Gastrocnemius medialis (tissue), 4 donors: ENCODE measurements around the gene RNASEL. TPM values are rescaled to one million over a fixed set of nuclear protein-coding genes. Genes with fewer than 3 reads are reported as not detected.

Experiments used
- ATAC-seq, 2 donors: fragments of 150-250 bp; one replicate each; pipeline ENCODE4 v1.9.1; 2016
- DNase-seq, 2 donors: peaks; one replicate each; pipeline ENCODE4 v3.0.0-alpha.2; 2019
- H3K27ac ChIP-seq, 4 donors: fragments of 200-600 bp; sonication (generic); 1 replicate in 1 of 4; 2 replicates in 3 of 4; pipeline ENCODE4 v1.5.1; 2016 to 2018; ENCODE audit warnings: mild to moderate bottlenecking in 2 of 4, moderate library complexity in 1 of 4
- H3K27me3 ChIP-seq, 3 donors: fragments of 200-600 bp; sonication (generic) in 2 of 3; 1 replicate in 1 of 3; 2 replicates in 2 of 3; pipeline versions ENCODE4 v1.5.1 to v1.6.0; 2016 to 2019; ENCODE audit warnings: mild to moderate bottlenecking in 1 of 3, moderate library complexity in 1 of 3
- H3K36me3 ChIP-seq, 2 donors: fragments of 200-600 bp; sonication (generic) in 1 of 2; one replicate each; pipeline ENCODE4 v1.5.1; 2017 to 2018
- H3K4me1 ChIP-seq, 2 donors: fragments of 200-600 bp; sonication (generic) in 1 of 2; one replicate each; pipeline ENCODE4 v1.5.1; 2016 to 2017; ENCODE audit warnings: mild to moderate bottlenecking in 2 of 2
- H3K4me3 ChIP-seq, 4 donors: fragments of 200-600 bp; sonication (generic) in 3 of 4; 1 replicate in 1 of 4; 2 replicates in 3 of 4; pipeline ENCODE4 v1.5.1; 2016 to 2019; ENCODE audit warnings: mild to moderate bottlenecking in 2 of 4
- H3K9me3 ChIP-seq, 3 donors: fragments of 200-600 bp; sonication (generic) in 2 of 3; 1 replicate in 1 of 3; 2 replicates in 2 of 3; pipeline ENCODE4 v1.5.1; 2016 to 2019
- POLR2A ChIP-seq, 2 donors: fragments of 450-650 bp; IDR thresholded peaks; one replicate each; pipeline ENCODE4 v1.6.1; 2017; ENCODE audit warnings: antibody characterized with exemption in 2 of 2, mild to moderate bottlenecking in 2 of 2, moderate library complexity in 2 of 2
- in situ Hi-C, 4 donors: fragments of 200-750 bp; cut with MboI; loops; one replicate each; pipeline versions ENCODE4 v1.15.0 to v1.8.0; 2017; ENCODE audit warnings: low sequenced_read_pairs in 4 of 4
- intact Hi-C: fragments of 100-400 bp; cut with DNase I; formaldehyde crosslinking; loops from one replicate; pipeline ENCODE4 v1.15.1; 2023; ENCODE audit warnings: low total_unique reads
- total RNA-seq, 4 donors: library from RNA; depleted of rRNA; stranded (reverse); fragments of >200 nt; gene quantifications; one replicate each; pipeline versions ENCODE4 v1.1.0 to v1.2.3, GENCODE V29; 2016
- TF ChIP-seq, protein P1 (sequence below), 5 experiments: fragments of 450-650 bp in 3 of 5; fragments of 200-600 bp in 2 of 5; sonication (generic) in 2 of 5; IDR thresholded peaks in 4 of 5; conservative IDR thresholded peaks in 1 of 5; 1 replicate in 4 of 5; 2 replicates in 1 of 5; pipeline ENCODE4 v1.5.1; 2016 to 2019; ENCODE audit warnings: antibody characterized with exemption in 5 of 5, mild to moderate bottlenecking in 3 of 5, moderate library complexity in 3 of 5

RNASEL gene, protein sequence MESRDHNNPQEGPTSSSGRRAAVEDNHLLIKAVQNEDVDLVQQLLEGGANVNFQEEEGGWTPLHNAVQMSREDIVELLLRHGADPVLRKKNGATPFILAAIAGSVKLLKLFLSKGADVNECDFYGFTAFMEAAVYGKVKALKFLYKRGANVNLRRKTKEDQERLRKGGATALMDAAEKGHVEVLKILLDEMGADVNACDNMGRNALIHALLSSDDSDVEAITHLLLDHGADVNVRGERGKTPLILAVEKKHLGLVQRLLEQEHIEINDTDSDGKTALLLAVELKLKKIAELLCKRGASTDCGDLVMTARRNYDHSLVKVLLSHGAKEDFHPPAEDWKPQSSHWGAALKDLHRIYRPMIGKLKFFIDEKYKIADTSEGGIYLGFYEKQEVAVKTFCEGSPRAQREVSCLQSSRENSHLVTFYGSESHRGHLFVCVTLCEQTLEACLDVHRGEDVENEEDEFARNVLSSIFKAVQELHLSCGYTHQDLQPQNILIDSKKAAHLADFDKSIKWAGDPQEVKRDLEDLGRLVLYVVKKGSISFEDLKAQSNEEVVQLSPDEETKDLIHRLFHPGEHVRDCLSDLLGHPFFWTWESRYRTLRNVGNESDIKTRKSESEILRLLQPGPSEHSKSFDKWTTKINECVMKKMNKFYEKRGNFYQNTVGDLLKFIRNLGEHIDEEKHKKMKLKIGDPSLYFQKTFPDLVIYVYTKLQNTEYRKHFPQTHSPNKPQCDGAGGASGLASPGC
- 1 to 10 TPM in 3 of 4 donors, under 1 TPM in 1; 0.51 to 4.4 (median 2.4) TPM for total RNA-seq

DNA sequence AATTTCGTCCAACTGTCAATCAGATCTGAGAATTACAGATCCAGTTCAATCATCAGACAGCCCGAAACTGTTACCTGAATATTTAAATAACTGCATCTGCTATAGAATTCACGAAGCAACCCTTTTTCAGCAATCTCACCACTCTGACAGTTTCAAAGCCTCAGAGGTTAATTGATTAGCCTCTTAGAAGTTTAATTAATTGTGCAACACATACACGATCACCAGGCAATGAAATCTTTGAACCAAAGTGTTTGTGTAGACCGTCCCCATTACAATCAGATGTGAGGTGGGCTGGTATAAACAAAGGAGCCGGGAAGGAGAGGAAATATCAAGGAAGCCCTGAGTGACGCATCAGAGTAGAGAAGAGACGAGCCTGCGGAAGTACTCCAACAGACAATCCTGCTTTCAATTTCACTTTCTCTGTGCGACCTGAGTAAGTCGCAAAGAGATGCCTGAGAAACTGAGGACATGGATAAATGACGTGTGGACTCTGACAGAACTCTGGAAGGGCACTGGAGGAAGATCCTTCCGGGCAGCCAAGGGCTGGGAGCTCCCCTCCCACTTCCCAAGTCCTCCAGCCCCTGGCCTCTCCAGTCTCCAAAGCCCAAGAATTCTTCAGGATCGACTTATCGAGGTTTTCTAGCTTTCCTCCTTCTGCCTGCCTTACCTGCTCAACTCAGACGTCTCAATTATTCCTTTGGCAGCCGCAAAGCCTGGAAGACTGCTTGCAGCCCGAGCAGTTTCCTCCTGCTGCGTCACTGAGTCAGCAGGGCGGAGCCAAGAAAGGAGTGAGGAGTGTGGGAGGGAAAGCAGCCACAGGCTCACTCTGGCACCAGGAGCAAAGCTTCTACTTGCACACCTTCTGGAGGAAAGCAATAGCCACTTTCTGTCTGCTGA, at the start of gene RNASEL:
Gene RNASEL (minus strand): TSS at position 757 of the 897 bp plus-strand sequence. CDS start 2,450 bp downstream, outside the sequence.
- peak within 1 kb of the TSS; percentile 65 to 77 (median 68) for H3K4me3 ChIP-seq
- no peaks in the 10 kb centered on the region for H3K4me1 ChIP-seq
- peak within 1 kb of the TSS; percentile 76 to 88 (median 85) for H3K27ac ChIP-seq
- intact Hi-C loops (no loop called here), in situ Hi-C loops (loop anchor here in 2 of 4 donors (10.0 to 25.0 kb wide), 2 partner anchors 501 to 504 kb away; no protein-coding TSS in a partner anchor)
- TF ChIP-seq, protein P1, sequence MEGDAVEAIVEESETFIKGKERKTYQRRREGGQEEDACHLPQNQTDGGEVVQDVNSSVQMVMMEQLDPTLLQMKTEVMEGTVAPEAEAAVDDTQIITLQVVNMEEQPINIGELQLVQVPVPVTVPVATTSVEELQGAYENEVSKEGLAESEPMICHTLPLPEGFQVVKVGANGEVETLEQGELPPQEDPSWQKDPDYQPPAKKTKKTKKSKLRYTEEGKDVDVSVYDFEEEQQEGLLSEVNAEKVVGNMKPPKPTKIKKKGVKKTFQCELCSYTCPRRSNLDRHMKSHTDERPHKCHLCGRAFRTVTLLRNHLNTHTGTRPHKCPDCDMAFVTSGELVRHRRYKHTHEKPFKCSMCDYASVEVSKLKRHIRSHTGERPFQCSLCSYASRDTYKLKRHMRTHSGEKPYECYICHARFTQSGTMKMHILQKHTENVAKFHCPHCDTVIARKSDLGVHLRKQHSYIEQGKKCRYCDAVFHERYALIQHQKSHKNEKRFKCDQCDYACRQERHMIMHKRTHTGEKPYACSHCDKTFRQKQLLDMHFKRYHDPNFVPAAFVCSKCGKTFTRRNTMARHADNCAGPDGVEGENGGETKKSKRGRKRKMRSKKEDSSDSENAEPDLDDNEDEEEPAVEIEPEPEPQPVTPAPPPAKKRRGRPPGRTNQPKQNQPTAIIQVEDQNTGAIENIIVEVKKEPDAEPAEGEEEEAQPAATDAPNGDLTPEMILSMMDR (IDR thresholded peaks at IDR 0.05 in 4 of 5, conservative IDR thresholded peaks at IDR 0.05 in 1 of 5): no peak
- TF ChIP-seq POLR2A (IDR thresholded peaks at IDR 0.05): peak in 1 of 2 donors; percentile 19
- DNase-seq (peak in 1 of 2 donors; percentile 58), ATAC-seq (peak; percentile 79 to 93)
- no peaks in the 10 kb centered on the region for H3K36me3 ChIP-seq
- no peaks in the 10 kb centered on the region for H3K27me3 ChIP-seq
- no peaks in the 10 kb centered on the region for H3K9me3 ChIP-seq

DNA sequence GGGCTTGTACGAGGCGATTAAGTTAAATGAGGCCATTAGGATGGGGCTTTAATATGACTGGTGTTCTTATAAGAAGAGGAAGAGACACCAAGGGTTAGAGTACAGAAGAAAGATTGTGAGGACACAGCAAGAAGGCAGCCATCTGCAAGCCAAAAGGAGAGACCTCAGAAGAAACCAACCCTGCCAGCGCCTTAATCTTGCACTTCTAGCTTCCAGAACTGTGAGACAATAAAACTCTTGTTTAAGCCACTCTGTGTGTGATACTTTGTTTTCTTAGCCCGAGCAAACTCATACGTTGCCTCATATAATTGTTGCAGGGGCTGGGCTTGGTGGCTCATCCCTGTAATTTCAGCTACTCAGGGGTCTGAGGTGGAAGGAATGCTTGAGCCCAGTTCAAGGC, 48.7 kb upstream of the RNASEL start:
- Histone ChIP-seq H3K27me3 (no peaks in the 10 kb centered on the region), H3K36me3 (no peaks in the 10 kb centered on the region), H3K4me1 (no peaks in the 10 kb centered on the region), H3K4me3 (no peak overlapping the region), H3K9me3 (no peaks in the 10 kb centered on the region), H3K27ac (no peak overlapping the region)
- ATAC-seq (no peak), DNase-seq (no peak)
- intact Hi-C loops: no loop called here
- in situ Hi-C loops: no loop called here
- TF ChIP-seq, protein P1 (IDR thresholded peaks at IDR 0.05 in 4 of 5, conservative IDR thresholded peaks at IDR 0.05 in 1 of 5): no peak
- TF ChIP-seq POLR2A (IDR thresholded peaks at IDR 0.05): no peak

DNA sequence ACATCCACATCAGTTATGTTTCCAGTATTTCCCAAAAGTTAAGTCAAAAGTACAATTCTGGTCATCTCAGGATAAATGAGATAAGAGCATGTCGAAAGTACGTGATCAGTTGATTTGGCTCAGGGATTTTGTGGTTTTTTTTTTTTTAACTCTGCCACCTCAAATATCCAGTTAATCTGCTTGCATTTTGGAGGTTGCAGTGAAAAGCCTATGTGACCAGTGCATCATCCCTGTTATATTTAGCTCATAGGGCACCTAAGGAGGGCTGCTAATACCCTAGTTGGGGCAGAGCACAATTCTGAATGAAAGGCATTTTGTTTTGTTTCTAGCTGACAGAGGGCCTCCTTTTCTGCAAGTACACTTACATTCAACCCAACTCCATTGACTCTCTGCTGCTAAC, 46.8 kb upstream of the RNASEL start:
- in situ Hi-C loops: no loop called here

More for the DNA sequence above, 46.8 kb upstream of the RNASEL start:
- intact Hi-C loops: no loop called here
- no peaks in the 10 kb centered on the region for H3K36me3 ChIP-seq
- H3K27ac ChIP-seq: no peak overlapping the region
- DNase-seq: no peak
- no peaks in the 10 kb centered on the region for H3K9me3 ChIP-seq
- H3K27me3 ChIP-seq: no peaks in the 10 kb centered on the region
- no peak overlapping the region for H3K4me3 ChIP-seq
- ATAC-seq: no peak
- TF ChIP-seq, protein P1 (IDR thresholded peaks at IDR 0.05 in 4 of 5, conservative IDR thresholded peaks at IDR 0.05 in 1 of 5): no peak
- no peak for TF ChIP-seq POLR2A (IDR thresholded peaks at IDR 0.05)
- H3K4me1 ChIP-seq: no peaks in the 10 kb centered on the region
